ENCODE data around the gene TMA7.
"Not testable (repeated sequence)": the region's sequence is repeated elsewhere in the genome, so short reads cannot be mapped to it uniquely, and the experiment has no call there.

The TMA7 gene

DNA sequence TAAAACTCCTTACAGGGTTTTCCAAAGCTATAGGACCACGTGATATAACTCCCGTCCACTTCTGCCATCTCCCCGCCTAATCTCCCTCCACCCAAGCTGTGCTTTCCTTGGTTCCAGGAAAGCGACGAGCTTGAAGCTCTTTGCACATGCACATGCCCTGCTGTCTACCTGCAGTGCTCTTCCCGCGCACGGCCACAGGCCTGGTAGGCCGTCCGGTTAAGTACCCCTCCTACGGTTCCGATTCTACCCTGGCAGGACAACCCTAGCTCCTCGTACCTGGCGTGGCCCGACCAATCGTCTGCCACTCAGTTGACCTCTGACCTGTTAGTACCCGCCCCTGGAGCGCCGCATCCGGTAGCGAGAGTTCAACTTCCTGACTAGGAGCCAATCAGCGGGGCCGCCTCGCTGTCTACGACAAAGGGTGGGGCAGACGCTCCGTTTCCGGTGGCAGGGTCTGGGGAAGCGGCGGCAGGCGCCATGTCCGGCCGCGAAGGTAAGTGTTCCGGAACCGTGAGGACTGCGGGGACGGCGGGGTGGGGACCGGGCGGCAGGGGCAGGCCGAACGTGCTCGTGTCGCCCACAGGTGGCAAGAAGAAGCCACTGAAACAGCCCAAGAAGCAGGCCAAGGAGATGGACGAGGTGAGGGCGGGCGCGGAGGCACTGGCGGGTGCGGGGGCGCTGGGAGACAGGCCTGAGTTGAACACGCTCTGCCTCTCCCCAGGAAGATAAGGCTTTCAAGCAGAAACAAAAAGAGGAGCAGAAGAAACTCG is at the start of gene TMA7, which contains the start of gene CCDC51:
Gene TMA7, plus strand, starts transcription at position 438 of the 770 bp plus-strand sequence. Its CDS starts 40 bp downstream, at position 478.
Gene CCDC51, minus strand, starts transcription at position 300 of the 770 bp plus-strand sequence. CDS start 4,991 bp downstream, outside the sequence.
- peak; percentile 89 to 97 for DNase-seq

DNA sequence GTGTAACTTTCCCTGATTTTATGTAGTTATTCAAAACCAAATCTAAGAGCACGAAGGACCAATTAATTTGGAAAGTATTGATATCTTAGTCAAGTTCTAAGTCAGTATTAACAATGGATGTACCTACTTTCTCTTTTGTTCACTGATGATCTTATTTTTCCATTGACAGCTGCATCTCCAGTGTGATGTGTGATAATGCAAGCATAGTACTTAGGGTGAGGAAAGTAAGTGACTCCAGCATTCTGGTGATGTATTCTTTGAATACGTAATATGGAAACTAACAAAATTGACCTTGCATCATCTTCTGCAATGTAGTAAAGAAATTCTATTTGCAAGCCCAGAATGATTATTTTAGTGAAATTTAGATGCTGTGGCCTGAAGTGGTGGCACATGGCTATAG is 45.7 kb upstream of the TMA7 start:
- no peak for DNase-seq

DNA sequence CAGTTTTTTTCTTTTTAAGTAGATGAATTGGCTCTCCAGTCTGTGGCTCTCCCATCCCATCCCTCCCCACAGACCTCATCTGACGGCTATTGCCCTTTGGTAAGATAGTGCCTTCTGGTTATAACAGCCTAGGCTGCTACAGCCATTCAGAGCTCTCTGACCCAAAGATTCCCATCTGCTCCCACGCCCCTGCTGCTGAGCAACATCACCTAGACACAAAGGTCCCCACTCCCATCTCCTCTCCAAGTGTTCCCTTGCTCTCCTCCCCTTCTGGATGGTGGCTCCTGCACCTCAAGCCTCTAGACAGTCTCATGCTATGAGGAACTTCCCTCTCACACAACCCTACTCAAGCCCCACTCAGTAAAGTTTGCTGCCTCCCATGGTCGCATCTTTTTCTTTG is 44.3 kb upstream of the TMA7 start:
- no peak for DNase-seq

DNA sequence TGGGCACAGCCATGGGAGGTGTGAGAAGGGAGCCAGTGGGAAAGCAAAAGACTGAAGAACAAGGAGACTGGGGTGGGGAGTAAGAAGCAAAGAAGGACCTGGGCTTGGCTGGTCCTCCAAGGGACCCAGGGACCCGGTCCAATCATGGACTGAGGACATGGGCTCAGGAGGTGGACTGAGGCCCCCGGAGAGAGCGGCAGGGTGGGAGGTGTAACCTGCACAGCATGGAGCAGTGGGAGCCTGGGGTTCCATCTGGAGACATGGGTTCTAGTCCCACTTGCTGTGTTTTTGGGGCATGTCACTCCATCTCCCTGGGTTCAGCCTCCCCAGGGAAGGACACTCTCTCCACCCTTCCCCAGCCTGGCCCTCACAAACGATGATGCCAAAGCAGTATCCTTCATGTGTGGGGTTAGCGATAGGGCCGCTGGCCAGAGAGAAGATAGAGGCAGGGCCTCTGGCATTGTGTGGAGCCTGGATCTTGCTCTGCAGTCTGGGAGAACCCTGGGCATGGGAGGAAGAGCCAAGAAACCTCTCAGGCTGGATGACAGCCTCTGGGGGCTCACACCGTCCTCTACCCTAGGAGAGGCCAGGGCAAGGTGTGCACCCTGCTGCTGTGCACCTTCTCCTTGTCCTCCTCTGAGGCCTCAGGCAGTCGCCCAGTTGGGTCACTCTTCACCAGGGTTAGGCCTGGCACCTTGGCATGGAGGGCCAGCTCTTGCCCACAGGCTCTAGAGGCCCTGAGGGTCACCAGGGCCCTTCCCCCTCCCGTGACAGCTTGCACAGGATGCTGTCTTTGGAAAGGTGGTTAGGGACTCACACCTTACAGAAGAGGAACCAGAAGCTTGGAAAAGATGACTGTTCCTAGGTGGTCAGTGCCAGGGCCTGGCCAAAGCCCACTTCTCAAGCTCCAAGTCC is 42.0 kb upstream of the TMA7 start:
- DNase-seq, result no peak

DNA sequence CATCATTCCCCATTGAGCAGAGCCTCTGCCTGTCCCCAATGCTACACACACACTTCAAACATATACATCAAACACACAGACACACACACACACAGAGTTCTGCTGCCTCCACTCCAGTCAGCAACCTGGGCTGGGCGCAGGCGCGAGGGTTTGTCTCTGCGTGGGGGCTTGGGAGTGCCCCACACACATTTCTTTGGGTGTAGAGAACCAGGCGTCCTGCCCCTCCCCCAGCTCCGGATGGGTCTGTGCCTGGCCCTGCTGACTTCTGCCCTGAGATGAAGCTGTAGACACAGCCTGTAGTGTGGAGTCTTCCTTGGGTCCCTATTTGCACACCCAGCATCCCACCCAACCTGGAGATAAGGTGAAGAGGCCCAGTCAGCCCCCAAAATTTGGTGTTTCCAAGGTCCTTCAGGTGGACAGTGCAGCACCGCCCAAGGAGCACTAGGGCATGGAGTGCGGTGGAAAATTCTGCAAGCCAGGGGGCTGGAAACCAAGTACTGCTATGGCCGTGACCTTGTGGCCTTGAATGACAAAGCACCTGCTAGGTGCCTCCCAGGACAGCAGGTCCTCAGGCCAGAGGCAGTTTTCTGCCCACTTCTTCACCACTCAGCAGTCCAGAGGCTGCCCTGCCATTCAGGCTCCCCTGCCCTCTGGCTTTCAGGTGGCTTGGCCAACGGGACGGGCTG is 41.2 kb upstream of the TMA7 start:
- no peak for DNase-seq

DNA sequence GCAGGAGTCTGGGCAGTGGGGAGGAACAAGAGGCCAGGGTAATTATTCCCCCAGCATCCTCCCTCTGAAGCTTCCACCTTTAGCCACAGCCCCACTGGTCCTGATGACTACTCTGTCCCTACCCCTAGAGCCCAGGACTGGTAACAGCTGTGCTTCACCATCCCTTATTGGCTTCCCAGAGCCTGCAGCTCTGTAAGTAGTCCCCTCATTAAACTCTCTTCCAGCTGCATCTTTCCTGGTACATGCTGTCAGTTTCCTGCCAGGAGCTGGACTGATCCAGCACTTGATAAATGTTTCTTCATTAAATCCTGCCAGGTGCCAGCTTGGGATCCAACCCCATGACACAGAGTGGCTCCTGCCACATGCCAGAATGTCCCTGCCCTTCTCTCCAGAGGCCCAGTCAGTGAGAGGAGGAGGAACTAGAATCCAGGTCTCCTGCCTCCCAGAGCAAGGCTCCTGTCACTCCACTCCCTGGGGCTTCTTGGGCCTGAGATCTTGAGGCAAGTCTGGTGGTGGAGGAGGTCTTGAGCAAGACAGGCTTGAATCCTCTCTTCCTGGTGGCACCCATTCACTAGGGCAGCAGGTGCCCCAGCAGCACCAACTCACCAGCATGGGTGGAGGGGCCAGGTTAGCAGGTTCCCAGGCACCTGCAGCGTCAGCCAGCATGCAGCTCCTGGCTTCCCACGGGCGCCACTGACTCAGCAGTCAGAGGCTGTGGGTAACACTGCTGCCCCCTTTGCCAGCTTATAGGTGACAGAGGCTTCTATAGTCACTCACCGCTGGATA is 40.5 kb upstream of the TMA7 start:
- DNase-seq, result no peak

DNA sequence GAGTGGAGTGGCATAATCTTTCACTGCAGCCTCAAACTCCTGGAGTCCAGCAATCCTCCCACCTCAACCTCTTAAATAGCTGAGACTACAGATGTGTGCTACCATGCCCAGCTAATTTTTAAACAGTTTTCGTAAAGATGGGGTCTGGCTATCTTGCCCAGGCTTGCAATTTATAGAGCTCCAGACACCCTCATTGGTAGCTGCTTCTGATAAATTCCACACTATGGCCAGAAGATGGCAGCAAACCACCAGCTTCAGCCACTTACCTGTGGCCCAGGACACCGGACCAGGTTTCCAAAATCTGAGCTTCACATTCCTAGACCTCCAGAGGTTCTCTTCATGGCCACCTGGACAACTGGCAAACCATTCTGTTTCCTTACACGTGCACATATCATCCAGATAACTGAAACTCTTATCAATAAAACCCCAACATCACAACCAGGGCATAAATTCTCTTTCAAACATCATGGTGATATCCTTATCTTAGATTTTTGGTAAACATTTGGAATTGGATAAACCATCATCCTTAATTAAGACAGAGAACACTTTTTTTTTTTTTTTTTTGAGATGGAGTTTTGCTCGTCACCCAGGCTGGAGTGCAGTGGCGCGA is 39.1 kb upstream of the TMA7 start:
- DNase-seq, result peak; percentile 8 to 38

DNA sequence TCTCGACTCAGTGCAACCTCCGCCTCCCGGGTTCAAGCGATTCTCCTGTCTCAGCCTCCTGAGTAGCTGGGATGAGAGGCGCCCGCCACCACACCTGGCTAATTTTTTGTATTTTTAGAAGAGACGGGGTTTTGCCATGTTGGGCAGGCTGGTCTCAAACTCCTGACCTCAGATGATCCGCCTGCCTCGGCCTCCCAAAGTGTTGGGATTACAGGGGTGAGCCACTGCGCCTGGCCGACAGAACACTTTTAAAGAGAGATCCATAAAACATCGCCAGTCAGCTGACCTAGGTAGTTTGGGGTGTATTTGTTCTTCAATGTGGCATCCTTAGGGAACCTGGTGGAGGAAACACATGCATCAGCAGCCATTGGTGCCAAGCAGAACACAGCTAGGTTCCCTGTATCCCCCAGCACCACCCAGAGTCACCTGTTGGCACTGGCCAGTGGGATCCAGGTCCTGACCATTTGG is 38.6 kb upstream of the TMA7 start:
- DNase-seq, result not testable (repeated sequence)

DNA sequence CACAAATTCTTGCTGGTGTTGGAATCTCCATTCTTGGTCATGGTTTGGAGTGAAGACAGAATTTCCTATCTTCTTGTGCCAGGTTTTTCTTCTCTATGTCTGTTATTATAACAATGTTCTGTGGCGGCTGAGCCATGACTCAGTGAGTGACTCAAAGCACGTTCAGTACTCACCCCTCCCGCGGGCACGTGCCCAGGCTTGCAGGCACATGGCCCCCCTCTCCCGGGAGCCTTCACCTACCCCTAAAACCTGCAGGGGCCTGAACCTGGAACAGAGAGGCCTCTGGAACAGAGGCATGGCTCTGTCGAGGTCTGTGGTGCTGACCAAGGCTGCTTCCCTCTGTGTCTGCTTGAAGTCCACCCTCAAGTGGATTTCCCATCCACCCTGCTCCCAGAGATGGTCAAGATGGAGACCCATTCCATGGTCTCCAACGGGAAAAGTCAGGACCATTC is 37.8 kb upstream of the TMA7 start:
- DNase-seq, result no peak

DNA sequence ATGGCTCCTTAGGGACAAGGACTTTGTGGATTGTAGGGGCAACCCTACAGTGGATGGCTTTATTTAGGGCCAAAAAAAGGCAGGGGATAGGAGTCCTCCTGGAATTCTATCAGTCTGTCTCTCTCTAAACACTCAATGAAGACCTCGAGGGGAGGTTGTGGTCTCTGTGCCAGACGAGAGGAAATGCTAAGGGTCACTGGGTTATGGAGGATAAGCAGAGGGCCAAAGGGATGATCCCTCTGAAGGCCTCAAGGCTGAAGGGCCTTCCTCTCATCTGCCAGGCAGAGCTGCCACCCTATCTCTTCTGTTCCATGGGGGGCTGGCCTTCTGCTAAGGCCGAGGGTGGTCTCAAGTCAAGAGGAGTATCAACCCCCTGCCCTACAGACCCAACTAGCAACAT is 37.1 kb upstream of the TMA7 start:
- DNase-seq, result no peak

DNA sequence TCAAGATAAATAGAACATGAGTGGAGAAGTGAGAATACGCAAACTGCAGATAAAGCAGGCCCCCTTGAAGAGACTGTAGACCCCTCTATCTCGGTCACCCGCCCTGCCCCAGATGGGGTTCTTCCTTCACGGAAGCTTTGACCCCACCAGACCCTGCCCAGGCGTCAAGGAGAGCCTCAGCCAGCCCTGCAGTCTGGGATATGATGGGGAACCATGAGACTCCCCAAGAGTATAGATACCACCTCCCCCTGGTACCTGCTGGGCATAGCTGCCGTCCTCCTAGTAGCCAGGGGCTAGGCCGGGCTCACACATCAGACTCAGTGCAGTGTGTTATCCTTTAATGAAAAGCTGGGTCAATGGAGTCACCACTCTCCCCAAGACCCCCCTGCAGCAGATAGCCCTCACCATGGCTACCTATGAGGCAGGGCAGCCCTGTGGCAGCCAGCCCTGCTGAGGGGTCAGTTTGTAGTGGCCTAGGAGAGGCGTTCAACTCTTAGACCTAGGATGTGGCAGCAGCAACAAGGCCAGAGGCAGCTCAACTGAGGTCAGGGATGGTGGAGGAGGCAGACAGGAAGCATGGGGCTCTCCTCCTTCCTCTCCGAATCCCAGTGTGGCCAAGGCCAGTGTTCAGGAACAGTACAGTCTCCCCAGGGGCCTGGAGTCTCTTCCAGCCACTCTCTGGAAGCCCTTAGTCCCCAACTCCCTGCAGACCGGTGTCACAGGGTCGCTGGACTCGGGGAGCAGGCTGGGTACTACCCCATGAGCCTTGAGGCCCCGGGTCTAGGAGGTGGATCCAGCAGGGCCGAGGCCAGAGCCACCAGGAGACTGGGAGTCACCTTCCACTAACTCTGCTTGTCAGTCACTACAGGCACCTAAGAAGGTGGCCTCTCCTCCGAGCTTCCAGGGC is 36.3 kb upstream of the TMA7 start:
- DNase-seq, result no peak

DNA sequence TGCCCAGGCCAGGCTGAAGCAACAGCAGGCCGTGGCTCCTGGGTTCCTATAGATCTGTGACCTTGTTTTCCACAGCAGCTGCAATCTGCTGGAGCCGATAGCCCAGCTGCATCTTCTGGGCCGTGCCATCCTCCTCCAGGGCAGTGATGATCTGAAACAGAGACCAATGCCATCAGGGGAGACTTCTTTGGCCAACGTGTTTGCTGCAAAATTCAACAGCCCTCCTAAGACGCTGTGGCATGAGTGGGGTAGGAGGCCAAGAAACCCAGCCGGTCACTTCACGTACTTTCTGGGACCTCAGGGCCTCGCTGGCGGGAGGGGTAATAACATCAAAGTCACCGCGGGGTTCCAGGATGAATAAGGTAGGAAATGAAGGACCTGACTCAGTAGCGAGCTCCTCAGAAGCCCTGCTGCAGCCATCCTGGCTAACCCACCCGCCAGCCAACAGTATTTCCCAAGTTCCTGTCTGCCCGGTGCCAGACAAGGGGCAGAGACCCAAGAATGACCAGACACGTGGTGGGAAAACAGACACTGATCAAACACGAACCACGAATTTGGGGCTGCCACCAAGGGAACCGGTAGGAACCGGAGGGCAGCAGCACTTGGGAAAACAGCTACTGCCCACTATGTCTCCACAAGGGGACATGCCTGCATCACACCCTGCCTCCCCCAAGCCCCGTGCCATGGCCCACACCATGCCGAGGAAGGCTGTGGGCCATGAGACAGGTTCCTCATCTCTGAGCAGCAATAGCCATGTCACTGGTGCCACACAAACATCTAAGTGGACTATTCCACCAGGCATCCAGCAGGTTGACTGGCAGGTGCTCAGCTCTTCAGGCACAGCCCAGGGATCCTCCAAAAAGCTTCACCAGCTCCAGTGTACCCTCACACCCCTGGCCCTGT is 35.4 kb upstream of the TMA7 start:
- no peak for DNase-seq

DNA sequence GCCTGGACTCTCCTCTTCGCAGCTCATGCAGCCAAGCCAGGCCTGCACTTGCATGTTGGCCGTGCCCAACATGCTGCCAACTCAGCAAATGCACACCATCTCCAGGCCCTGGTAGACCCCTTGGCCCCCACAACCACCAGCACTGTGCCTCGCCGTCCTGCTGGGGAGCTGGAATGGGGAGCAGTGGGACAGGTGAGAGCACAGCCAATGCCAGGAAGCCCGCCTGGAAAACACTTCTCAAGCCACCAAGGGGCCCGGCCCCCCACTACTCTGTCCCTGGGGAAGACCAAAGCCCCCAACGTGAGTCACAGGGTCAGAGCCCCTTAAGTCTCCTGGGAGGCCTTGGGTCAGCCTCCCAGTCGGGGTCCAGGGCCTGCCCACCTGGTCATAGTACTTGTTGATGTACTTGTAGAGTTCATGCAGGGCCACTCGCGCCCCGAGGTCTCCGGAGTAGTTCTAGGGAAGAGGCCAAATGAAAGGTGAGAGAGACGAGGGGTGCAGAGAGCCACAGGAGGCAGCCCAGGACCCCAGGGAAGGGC is 34.6 kb upstream of the TMA7 start:
- no peak for DNase-seq

DNA sequence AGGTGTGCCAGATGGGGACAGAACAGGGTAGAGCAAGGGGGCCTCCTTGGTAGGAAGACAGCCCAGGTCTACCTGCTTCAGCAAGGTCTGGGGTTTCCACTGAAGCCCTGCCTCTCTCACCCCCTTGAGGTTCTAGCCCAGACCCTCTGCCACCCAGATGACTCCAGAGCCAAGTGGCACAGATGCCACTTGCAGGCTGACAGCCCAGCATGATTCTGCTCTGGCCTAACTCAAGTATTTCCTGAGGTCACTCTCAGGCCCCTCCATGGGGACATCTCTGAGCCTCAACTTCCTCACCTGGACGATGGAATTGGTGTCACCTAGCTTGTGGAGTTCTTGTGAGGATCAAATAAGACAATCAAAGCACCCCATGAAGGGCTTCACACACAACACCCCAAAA is 34.1 kb upstream of the TMA7 start:
- no peak for DNase-seq

DNA sequence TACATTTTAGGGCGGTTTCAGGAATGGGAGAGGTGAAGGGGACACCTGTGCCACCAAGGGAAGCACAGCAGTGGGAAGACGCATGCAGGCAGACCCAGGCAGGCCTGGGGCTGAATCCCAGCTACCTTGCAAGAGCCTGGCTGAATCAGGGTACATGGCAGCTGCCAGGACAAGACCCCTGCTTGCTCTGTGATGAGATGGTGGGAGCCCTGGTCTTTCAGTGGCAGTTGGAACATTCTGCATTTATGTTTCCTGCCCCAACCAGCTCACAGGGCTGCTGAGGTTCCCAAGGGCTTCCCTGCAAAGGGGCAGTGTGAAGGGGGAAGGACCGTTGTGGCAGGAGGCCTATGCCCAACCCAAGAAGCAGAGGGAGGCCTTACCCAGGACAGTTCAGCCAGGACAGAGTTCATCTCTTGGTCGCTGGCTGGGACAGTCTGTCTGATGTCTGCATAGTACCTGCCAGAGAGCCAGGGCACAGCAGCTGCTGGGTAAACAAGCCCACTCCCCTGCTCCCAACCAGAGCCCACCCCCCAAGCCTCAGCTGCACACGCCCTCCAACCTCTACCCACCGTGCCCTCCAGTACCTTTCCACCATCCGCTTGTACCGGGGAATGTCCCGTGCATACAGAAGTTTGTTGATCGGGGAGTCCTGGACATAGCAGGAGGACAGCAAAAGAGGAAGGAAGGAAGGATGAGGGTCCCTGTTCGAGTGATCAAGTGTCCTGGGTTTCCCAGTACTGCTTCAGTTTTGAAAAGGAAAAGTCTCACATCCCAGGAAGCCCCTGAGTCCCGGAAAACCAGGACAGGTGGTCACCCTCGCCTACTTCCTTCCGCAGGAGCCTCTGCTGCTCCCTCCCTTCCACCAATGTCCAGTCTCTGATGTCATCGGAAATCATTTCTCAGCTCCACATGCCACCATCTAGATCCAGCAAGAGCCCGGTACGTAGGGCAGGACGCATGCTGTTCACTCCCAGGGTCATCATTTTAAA is 33.3 kb upstream of the TMA7 start:
- DNase-seq, result no peak

DNA sequence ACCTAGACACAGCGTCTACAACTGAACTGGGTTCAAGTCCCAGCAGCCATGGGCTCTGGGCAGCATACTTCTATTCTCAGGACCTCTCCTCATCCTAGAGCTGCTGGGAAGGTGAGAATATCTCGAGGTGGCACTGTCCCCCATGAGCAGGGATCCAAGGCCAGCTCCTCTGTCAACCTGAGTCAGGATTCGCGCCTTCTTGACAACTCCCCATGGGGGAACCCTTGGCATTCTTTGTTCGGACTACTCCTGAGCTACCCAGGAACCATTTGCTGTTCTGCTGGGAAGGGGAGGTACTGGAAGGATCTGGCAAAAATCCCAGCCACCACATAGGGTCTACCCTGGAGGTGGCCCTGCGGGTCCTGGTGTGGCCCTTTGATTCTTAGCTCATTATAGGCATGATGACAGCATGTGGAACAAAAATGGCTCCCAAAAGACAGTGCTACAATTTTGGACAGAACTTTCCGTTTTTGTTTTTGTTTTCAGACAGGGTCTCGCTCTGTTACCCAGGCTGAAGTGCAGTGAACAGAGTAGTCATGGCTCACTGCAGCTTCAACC is 32.4 kb upstream of the TMA7 start:
- no peak for DNase-seq

DNA sequence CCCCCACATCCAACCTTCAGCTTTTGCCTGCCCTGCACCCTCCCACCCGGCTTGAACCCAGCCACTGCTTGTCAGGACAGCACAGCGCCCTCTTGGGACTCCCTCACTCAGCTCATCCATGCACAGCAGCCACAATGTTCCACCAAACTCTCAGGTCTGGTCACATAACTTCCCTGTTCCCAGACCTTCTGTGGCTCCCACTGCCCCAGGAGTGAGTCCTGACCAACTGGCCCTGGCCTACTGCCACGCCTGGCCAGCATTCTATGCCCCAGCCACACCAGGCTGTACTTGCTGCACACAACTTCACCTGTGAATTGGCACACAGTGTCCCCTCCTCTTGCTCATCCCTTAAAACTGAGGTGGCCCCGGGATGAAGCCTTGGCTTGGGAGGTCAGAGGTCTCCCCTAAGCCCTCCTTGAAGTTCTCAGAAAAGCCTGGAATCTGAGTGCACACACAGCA is 31.2 kb upstream of the TMA7 start:
- DNase-seq, result no peak

Data from bone marrow (tissue), 2 donors.